ENCODE measurements around the gene GRAMD1A. TPM values are rescaled to one million over a fixed set of nuclear protein-coding genes. Genes with fewer than 3 reads are reported as not detected.

Gene GRAMD1A
- total RNA-seq, 1 experiment from 2014 or later: 62.7 TPM

DNA sequence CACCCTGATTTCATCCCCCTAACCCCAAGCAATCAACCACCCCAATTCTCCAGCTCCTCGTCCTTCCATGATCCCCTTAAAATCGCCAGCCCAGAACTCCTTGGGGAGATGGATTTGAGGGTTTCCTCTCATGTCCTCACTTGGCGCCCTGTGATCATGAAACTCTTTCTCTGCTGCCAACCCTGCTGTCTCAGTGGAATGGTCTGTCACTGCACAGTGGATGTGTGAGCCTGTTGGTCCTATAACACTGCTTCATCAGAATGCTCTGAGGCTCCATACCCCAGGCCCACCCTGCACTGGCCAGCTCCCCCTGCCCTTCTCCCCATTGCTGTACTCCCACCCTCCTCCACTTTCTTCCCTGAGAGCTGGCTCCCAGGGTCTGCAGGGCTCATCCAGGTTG lies 23.5 kb upstream of the GRAMD1A start:
- no peak overlapping the region for H2AFZ ChIP-seq
- DNase-seq: no peak
- no peak for TF ChIP-seq EZH2 (IDR thresholded peaks at IDR 0.05; ENCODE audit: low read depth)
- TF ChIP-seq, protein P1, sequence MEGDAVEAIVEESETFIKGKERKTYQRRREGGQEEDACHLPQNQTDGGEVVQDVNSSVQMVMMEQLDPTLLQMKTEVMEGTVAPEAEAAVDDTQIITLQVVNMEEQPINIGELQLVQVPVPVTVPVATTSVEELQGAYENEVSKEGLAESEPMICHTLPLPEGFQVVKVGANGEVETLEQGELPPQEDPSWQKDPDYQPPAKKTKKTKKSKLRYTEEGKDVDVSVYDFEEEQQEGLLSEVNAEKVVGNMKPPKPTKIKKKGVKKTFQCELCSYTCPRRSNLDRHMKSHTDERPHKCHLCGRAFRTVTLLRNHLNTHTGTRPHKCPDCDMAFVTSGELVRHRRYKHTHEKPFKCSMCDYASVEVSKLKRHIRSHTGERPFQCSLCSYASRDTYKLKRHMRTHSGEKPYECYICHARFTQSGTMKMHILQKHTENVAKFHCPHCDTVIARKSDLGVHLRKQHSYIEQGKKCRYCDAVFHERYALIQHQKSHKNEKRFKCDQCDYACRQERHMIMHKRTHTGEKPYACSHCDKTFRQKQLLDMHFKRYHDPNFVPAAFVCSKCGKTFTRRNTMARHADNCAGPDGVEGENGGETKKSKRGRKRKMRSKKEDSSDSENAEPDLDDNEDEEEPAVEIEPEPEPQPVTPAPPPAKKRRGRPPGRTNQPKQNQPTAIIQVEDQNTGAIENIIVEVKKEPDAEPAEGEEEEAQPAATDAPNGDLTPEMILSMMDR (conservative IDR thresholded peaks at IDR 0.05): no peak
- no peak overlapping the region for H3K4me3 ChIP-seq
- no peak overlapping the region for H3K4me2 ChIP-seq
- H3K27me3 ChIP-seq (ENCODE audit: insufficient read depth, low read depth): peaks cover 30% of the 10 kb centered on the region; the same call in 1 of the 2 replicates
- 0 out of 2 replicates have a peak, but pooled peaks cover 3% of the 10 kb centered on the region for H3F3A ChIP-seq (ENCODE audit: insufficient read depth, low read depth)
- H3K4me1 ChIP-seq (replicated peaks; ENCODE audit: insufficient read depth): no peaks in the 10 kb centered on the region
- peaks cover 8% of the 10 kb centered on the region for H3K9me3 ChIP-seq (ENCODE audit: insufficient read depth, low read depth)
- POLR2A ChIA-PET (ENCODE audit: unreplicated experiment): no interaction called here
- no peaks in the 10 kb centered on the region for H3K9me2 ChIP-seq (ENCODE audit: insufficient read depth)
- CTCF ChIA-PET: interaction anchor here (0.6 kb wide), 1 partner anchor 19 kb away, joined by 7 read pairs; no protein-coding TSS in a partner anchor
- no peaks in the 10 kb centered on the region for H3K79me2 ChIP-seq (ENCODE audit: low read depth)
- no peaks in the 10 kb centered on the region for H4K20me1 ChIP-seq (ENCODE audit: insufficient read depth)
- no peaks in the 10 kb centered on the region for H3K36me3 ChIP-seq (ENCODE audit: low read depth)
- no peak overlapping the region for H3K27ac ChIP-seq
- BruUV-seq (replicated peaks): no TSS peak
- intact Hi-C loops (cut with micrococcal nuclease; ENCODE audit: unreplicated experiment): loop anchor here (10.0 kb wide), 1 partner anchor 138 kb away; the partner anchor contains the start of gene FXYD3

DNA sequence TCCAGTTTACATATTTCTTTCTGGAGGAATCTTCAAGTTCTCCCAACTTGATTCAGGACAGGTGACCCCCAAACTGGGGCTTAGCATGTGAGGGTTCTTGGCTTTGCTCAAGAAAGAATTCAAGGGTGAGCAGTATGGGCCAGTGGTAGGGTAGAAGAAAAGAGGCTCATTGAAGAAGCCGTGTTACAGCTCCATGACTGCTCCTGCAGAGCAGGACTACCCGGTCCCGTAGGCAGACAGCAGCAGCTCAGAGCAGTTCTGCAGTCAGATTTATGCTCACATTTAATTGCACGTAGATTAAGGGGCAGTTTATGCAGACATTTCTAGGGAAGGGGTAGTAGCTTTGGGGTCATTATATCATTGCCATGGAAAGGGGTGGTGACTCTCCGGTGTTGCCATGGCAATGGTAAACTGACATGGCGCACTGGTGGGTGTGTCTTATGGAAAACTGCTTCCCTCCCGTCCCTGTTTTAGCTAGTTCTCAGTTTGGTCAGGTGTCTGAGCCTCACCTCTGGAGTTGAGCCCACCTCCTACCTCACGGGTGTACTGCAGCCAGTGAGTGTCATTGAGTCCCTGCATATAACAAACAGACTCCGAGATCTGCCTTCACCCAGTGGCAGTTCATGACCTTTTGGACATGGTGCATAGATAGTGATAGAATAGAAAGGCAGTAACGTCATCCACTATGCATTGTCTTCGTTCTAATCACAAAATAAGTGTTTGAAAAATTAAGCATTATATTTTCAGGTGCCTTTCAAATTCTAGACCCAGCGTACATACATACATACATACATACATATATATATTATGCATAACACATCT lies 20.1 kb upstream of the GRAMD1A start:
- no TSS peak for BruUV-seq (replicated peaks)
- Histone ChIP-seq H3K27me3 (ENCODE audit: insufficient read depth, low read depth) (peaks cover 28% of the 10 kb centered on the region; the same call in 1 of the 2 replicates), H3K79me2 (ENCODE audit: low read depth) (no peaks in the 10 kb centered on the region), H3K4me2 (no peak overlapping the region), H3K4me1 (replicated peaks; ENCODE audit: insufficient read depth) (no peaks in the 10 kb centered on the region), H3K27ac (no peak overlapping the region), H4K20me1 (ENCODE audit: insufficient read depth) (no peaks in the 10 kb centered on the region), H3K4me3 (no peak overlapping the region), H3K9me2 (ENCODE audit: insufficient read depth) (no peaks in the 10 kb centered on the region), H3K36me3 (ENCODE audit: low read depth) (no peaks in the 10 kb centered on the region), H2AFZ (no peak overlapping the region), H3F3A (ENCODE audit: insufficient read depth, low read depth) (0 out of 2 replicates have a peak, but pooled peaks cover 8% of the 10 kb centered on the region), H3K9me3 (ENCODE audit: insufficient read depth, low read depth) (peaks cover 8% of the 10 kb centered on the region)
- POLR2A ChIA-PET (ENCODE audit: unreplicated experiment): interaction anchor here (0.6 kb wide), 1 partner anchor 13 kb away, joined by 5 read pairs; no protein-coding TSS in a partner anchor
- no peak for DNase-seq
- intact Hi-C loops (cut with micrococcal nuclease; ENCODE audit: unreplicated experiment): loop anchor here (10.0 kb wide), 1 partner anchor 135 kb away; the partner anchor contains the start of gene FXYD3
- TF ChIP-seq, protein P1 (conservative IDR thresholded peaks at IDR 0.05): no peak
- no peak for TF ChIP-seq EZH2 (IDR thresholded peaks at IDR 0.05; ENCODE audit: low read depth)
- CTCF ChIA-PET: no interaction called here

DNA sequence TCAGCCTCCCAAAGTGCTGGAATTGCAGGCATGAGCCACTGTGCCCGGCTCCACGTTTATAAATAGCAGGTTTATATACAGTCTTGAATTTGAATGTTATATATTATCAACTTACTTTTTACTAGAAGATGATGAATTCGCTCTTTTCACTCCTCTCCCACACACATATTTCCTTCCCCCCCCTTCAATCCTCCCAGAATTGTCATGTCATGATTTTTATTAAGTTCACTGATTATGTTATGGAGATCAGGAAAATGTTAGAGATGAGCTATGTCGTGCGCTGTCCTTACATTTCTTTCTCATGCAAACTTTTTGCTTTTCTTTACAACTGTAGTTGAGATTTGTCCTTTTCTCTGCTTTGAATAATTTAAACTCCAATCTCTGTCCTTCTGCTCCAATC lies 17.8 kb upstream of the GRAMD1A start:
- no peak overlapping the region for H3K4me3 ChIP-seq
- H3K36me3 ChIP-seq (ENCODE audit: low read depth): no peaks in the 10 kb centered on the region
- H3K9me2 ChIP-seq (ENCODE audit: insufficient read depth): no peaks in the 10 kb centered on the region
- 0 out of 2 replicates have a peak, but pooled peaks cover 8% of the 10 kb centered on the region for H3F3A ChIP-seq (ENCODE audit: insufficient read depth, low read depth)
- no peaks in the 10 kb centered on the region for H3K79me2 ChIP-seq (ENCODE audit: low read depth)
- H3K27ac ChIP-seq: no peak overlapping the region
- H3K9me3 ChIP-seq (ENCODE audit: insufficient read depth, low read depth): no peaks in the 10 kb centered on the region
- peaks cover 28% of the 10 kb centered on the region; the same call in 1 of the 2 replicates for H3K27me3 ChIP-seq (ENCODE audit: insufficient read depth, low read depth)
- no peak for TF ChIP-seq EZH2 (IDR thresholded peaks at IDR 0.05; ENCODE audit: low read depth)
- TF ChIP-seq, protein P1 (conservative IDR thresholded peaks at IDR 0.05): no peak
- H4K20me1 ChIP-seq (ENCODE audit: insufficient read depth): no peaks in the 10 kb centered on the region
- H3K4me2 ChIP-seq: no peak overlapping the region
- no TSS peak for BruUV-seq (replicated peaks)
- no peaks in the 10 kb centered on the region for H3K4me1 ChIP-seq (replicated peaks; ENCODE audit: insufficient read depth)
- 0 out of 2 replicates have a peak overlapping the region, but pooled peaks have one; percentile 35 for H2AFZ ChIP-seq
- no peak for DNase-seq
- ChIA-PET CTCF (no interaction called here), POLR2A (ENCODE audit: unreplicated experiment) (no interaction called here)
- intact Hi-C loops (cut with micrococcal nuclease; ENCODE audit: unreplicated experiment): no loop called here

All from PC-9 (cell line).